Testis (tissue), 2 donors: ENCODE data around the gene GPR152.

Source experiments
- POLR2A ChIP-seq: fragments of 450-650 bp; IDR thresholded peaks from one replicate; pipeline ENCODE4 v1.6.1; 2017; ENCODE audit warnings: antibody characterized with exemption, mild to moderate bottlenecking, moderate library complexity
- TF ChIP-seq, protein P1 (sequence below), 3 experiments: fragments of 450-650 bp in 2 of 3; fragments of 200-600 bp in 1 of 3; sonication (generic) in 1 of 3; IDR thresholded peaks; one replicate each; pipeline ENCODE4 v1.5.1; 2016 to 2019; ENCODE audit warnings: antibody characterized with exemption in 3 of 3, mild to moderate bottlenecking in 2 of 3, moderate library complexity in 1 of 3

- TF ChIP-seq, protein P1, sequence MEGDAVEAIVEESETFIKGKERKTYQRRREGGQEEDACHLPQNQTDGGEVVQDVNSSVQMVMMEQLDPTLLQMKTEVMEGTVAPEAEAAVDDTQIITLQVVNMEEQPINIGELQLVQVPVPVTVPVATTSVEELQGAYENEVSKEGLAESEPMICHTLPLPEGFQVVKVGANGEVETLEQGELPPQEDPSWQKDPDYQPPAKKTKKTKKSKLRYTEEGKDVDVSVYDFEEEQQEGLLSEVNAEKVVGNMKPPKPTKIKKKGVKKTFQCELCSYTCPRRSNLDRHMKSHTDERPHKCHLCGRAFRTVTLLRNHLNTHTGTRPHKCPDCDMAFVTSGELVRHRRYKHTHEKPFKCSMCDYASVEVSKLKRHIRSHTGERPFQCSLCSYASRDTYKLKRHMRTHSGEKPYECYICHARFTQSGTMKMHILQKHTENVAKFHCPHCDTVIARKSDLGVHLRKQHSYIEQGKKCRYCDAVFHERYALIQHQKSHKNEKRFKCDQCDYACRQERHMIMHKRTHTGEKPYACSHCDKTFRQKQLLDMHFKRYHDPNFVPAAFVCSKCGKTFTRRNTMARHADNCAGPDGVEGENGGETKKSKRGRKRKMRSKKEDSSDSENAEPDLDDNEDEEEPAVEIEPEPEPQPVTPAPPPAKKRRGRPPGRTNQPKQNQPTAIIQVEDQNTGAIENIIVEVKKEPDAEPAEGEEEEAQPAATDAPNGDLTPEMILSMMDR (IDR thresholded peaks at IDR 0.05), result no peak
- no peak for TF ChIP-seq POLR2A
Measured at GRCh38 chr11:67448220-67448609, 4.3 kb downstream of the GPR152 start.
